ENCODE measurements around the gene FAM163B. TPM values are rescaled to one million over a fixed set of nuclear protein-coding genes. Genes with fewer than 3 reads are reported as not detected.

The FAM163B gene
- total and polyA plus RNA-seq, 4 donors, result 2.1 to 4.0 (median 3.4) TPM

- DNase-seq (ENCODE audit: low spot score), result no peak
- Histone ChIP-seq H3K9ac (ENCODE audit: low read depth in 1 of 2, low read length in 2 of 2) (no peak overlapping the region), H3K36me3 (ENCODE audit: control insufficient read depth in 4 of 4, insufficient read depth in 3 of 4, low read depth in 1 of 4, low read length in 3 of 4) (no peaks in the 10 kb centered on the region), H3K27me3 (ENCODE audit: control insufficient read depth in 4 of 4, insufficient read depth in 4 of 4, low read length in 3 of 4) (peaks cover 0 to 2% (median 1%) of the 10 kb centered on the region in 4 donors), H3K4me1 (ENCODE audit: control insufficient read depth in 4 of 4, insufficient read depth in 4 of 4, low read length in 3 of 4) (peaks cover 0 to 2% (median 0%) of the 10 kb centered on the region in 4 donors), H3K4me3 (ENCODE audit: low read depth in 1 of 3, low read length in 3 of 3) (no peak overlapping the region), H3K9me3 (ENCODE audit: control insufficient read depth in 4 of 4, low read length in 3 of 4) (no peaks in the 10 kb centered on the region), H3K27ac (ENCODE audit: low read depth in 1 of 2, low read length in 2 of 2) (no peak overlapping the region)
- TF ChIP-seq RXRA (IDR thresholded peaks at IDR 0.05) (no peak), JUND (IDR thresholded peaks at IDR 0.05) (no peak), TAF1 (conservative IDR thresholded peaks at IDR 0.05) (no peak), ZBTB33 (IDR thresholded peaks at IDR 0.05) (no peak), HNF4A (conservative IDR thresholded peaks at IDR 0.05) (no peak), REST (IDR thresholded peaks at IDR 0.05) (no peak), NR2F2 (IDR thresholded peaks at IDR 0.05) (no peak)
- WGBS, result 75% methylated on average over 9 of the region's 9 CpGs
Observed at GRCh38 chr9:133612051-133612450, 2.9 kb upstream of the FAM163B start.

- no peak for DNase-seq (ENCODE audit: low spot score)
- Histone ChIP-seq H3K4me1 (ENCODE audit: control insufficient read depth in 4 of 4, insufficient read depth in 4 of 4, low read length in 3 of 4) (peaks cover 0 to 2% (median 0%) of the 10 kb centered on the region in 4 donors), H3K27me3 (ENCODE audit: control insufficient read depth in 4 of 4, insufficient read depth in 4 of 4, low read length in 3 of 4) (peaks cover 0 to 2% (median 1%) of the 10 kb centered on the region in 4 donors), H3K27ac (ENCODE audit: low read depth in 1 of 2, low read length in 2 of 2) (no peak overlapping the region), H3K36me3 (ENCODE audit: control insufficient read depth in 4 of 4, insufficient read depth in 3 of 4, low read depth in 1 of 4, low read length in 3 of 4) (no peaks in the 10 kb centered on the region), H3K4me3 (ENCODE audit: low read depth in 1 of 3, low read length in 3 of 3) (no peak overlapping the region), H3K9me3 (ENCODE audit: control insufficient read depth in 4 of 4, low read length in 3 of 4) (no peaks in the 10 kb centered on the region), H3K9ac (ENCODE audit: low read depth in 1 of 2, low read length in 2 of 2) (no peak overlapping the region)
- TF ChIP-seq MAX (IDR thresholded peaks at IDR 0.05) (no peak), ATF3 (IDR thresholded peaks at IDR 0.05) (no peak), RAD21 (IDR thresholded peaks at IDR 0.05) (no peak), YY1 (IDR thresholded peaks at IDR 0.05) (no peak), NR2F2 (IDR thresholded peaks at IDR 0.05) (no peak), GABPA (IDR thresholded peaks at IDR 0.05 in 1 of 2, conservative IDR thresholded peaks at IDR 0.05 in 1 of 2) (no peak), FOXA1 (IDR thresholded peaks at IDR 0.05) (no peak), FOXA2 (IDR thresholded peaks at IDR 0.05) (no peak)
- 83% methylated on average over 5 of the region's 5 CpGs for WGBS
Observed at GRCh38 chr9:133610845-133611244, 1.7 kb upstream of the FAM163B start.

Data from liver (tissue), 9 donors.